Measurements from ENCODE around the gene NAA80. TPM values are rescaled to one million over a fixed set of nuclear protein-coding genes. Genes with fewer than 3 reads are reported as not detected.
A peak's percentile ranks its signal among the peaks of the same experiment; 100 is the strongest.

The NAA80 gene
- polyA plus RNA-seq, 2 of the 4 experiments (the other 2 are of a cell fraction), result 3.1 to 5.3 TPM

DNA sequence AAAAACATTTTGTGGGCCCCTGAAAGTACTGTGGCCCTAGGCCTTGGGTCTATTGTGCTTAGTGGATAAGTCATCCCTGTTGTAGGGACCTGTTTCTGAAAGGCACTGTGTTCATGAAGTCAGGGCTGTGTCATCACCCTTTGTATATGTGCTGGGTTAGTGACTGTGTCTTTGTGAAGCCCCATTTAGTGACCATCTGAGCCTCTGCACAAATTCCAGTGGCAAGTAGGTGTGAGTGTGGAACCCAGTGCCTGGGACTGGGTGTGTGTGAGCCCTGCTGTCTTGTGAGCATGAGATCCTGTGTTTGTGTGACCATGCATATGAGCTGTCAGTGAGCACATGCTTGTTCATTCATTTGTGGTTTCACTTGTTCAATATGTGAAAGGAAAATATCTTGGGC, 5.4 kb upstream of the NAA80 start:
- H3K9me3 ChIP-seq, result no peaks in the 10 kb centered on the region
- ATAC-seq, result no peak
- no peak overlapping the region for H3K27ac ChIP-seq
- TF ChIP-seq FOXS1 (CRISPR knock-in tag; IDR thresholded peaks at IDR 0.05), result no peak
- no peak for TF ChIP-seq SMC3 (IDR thresholded peaks at IDR 0.05)
- TF ChIP-seq BCL3 (IDR thresholded peaks at IDR 0.05), result no peak
- TF ChIP-seq CHD4 (IDR thresholded peaks at IDR 0.05; ENCODE audit: borderline replicate concordance), result no peak
- TF ChIP-seq CHD2 (IDR thresholded peaks at IDR 0.05; ENCODE audit: low read length, partially characterized antibody), result no peak
- TF ChIP-seq, protein P1, sequence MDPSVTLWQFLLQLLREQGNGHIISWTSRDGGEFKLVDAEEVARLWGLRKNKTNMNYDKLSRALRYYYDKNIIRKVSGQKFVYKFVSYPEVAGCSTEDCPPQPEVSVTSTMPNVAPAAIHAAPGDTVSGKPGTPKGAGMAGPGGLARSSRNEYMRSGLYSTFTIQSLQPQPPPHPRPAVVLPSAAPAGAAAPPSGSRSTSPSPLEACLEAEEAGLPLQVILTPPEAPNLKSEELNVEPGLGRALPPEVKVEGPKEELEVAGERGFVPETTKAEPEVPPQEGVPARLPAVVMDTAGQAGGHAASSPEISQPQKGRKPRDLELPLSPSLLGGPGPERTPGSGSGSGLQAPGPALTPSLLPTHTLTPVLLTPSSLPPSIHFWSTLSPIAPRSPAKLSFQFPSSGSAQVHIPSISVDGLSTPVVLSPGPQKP (IDR thresholded peaks at IDR 0.05; ENCODE audit: low read depth, low read length), result no peak
- no peak for TF ChIP-seq RARB (CRISPR knock-in tag; IDR thresholded peaks at IDR 0.05)
- no peak for TF ChIP-seq HEYL (CRISPR knock-in tag; IDR thresholded peaks at IDR 0.05)
- TF ChIP-seq, protein P2, sequence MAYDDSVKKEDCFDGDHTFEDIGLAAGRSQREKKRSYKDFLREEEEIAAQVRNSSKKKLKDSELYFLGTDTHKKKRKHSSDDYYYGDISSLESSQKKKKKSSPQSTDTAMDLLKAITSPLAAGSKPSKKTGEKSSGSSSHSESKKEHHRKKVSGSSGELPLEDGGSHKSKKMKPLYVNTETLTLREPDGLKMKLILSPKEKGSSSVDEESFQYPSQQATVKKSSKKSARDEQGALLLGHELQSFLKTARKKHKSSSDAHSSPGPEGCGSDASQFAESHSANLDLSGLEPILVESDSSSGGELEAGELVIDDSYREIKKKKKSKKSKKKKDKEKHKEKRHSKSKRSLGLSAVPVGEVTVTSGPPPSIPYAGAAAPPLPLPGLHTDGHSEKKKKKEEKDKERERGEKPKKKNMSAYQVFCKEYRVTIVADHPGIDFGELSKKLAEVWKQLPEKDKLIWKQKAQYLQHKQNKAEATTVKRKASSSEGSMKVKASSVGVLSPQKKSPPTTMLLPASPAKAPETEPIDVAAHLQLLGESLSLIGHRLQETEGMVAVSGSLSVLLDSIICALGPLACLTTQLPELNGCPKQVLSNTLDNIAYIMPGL (CRISPR knock-in tag; IDR thresholded peaks at IDR 0.05; ENCODE audit: borderline replicate concordance), result no peak
- TF ChIP-seq CBX8 (IDR thresholded peaks at IDR 0.05), result no peak
- TF ChIP-seq EHMT2 (IDR thresholded peaks at IDR 0.05; ENCODE audit: low read depth), result no peak
- no peak for TF ChIP-seq MYC (IDR thresholded peaks at IDR 0.05; ENCODE audit: borderline replicate concordance, low read length)
- TF ChIP-seq, protein P3, sequence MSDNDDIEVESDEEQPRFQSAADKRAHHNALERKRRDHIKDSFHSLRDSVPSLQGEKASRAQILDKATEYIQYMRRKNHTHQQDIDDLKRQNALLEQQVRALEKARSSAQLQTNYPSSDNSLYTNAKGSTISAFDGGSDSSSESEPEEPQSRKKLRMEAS (IDR thresholded peaks at IDR 0.05), result no peak
- no peak for TF ChIP-seq FOSB (CRISPR knock-in tag; IDR thresholded peaks at IDR 0.05)
- TF ChIP-seq KDM1A (IDR thresholded peaks at IDR 0.05; ENCODE audit: low read depth), result no peak
- TF ChIP-seq RAD21 (conservative IDR thresholded peaks at IDR 0.05 in 1 of 2, IDR thresholded peaks at IDR 0.05 in 1 of 2), result no peak
- no peak for TF ChIP-seq KDM5A (IDR thresholded peaks at IDR 0.05)
- no peak for TF ChIP-seq BHLHE40 (IDR thresholded peaks at IDR 0.05; ENCODE audit: low read depth, low read length)
- FAIRE-seq, result no peak
- CTCF ChIA-PET, result interaction anchor here (0.9 to 2.7 kb wide), 5 partner anchors 11 to 117 kb away, joined by 3 to 14 read pairs (median 4); no protein-coding TSS in a partner anchor
- no peak overlapping the region for H3K4me3 ChIP-seq
- POLR2A ChIA-PET, result no interaction called here
- H3K4me2 ChIP-seq, result no peak overlapping the region
- DNase-seq (ENCODE audit: low read depth in 1 of 2, low spot score in 1 of 2), result no peak
- peaks cover 20% of the 10 kb centered on the region for H3K4me1 ChIP-seq

DNA sequence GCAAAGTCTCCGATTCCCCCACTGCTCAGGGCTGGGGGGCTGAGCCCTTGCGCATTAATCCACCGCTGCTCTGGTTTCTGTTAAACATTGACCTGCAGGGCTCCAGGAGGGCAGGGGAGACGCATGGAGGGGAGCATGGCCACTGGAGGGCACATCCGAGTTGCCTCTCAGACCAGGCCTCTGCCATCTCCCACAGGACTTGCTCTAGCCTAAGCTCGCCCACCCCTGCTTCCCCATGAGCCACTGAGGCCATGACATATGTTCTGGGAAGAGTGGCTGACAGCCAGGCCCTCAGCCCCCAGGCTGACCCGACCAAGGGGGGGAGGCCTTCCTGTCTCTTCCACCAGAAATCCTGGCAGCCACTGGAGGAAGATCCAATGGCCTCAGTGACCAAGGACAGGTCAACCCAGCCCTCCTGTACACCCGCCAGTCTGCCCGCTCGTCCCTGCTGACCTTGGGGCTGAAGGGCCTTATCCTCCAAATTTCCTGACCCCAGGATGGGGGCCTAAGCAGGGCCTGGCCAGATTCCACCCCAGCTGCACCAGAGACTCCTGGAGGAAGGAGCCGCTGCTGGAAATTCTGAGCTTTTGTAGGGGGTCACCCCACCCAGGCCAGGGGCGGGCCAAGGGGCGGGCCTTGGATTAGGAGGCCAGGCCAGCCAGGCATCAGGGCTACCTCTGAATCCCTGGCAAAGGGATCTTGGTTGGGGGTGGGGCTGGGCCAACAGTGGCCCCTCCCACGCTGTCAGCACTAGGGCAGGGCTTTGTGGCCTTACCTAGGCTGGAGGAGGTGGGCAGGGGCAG, 4.0 kb upstream of the NAA80 start, which contains the start of gene HYAL1:
HYAL1 (minus strand) TSS at position 562 of the 803 bp plus-strand sequence. CDS start 618 bp downstream, outside the sequence.
- FAIRE-seq, result no peak

More for the DNA sequence above, 4.0 kb upstream of the NAA80 start, which contains the start of gene HYAL1:
- H3K4me3 ChIP-seq, result no peak within 1 kb of the TSS
- peak within 1 kb of the TSS in 1 of 2 experiments; percentile 69; a peak in 3 of 6 replicates for H3K27ac ChIP-seq
- H3K9me3 ChIP-seq, result no peaks in the 10 kb centered on the region
- ATAC-seq (peak in 1 of 2 experiments; percentile 15; a peak in 2 of 6 replicates), DNase-seq (ENCODE audit: low read depth in 1 of 2, low spot score in 1 of 2) (peak in 1 of 2 experiments; percentile 50)
- POLR2A ChIA-PET, result no interaction called here
- TF ChIP-seq RAD21 (conservative IDR thresholded peaks at IDR 0.05 in 1 of 2, IDR thresholded peaks at IDR 0.05 in 1 of 2) (peak in 1 of 2 experiments; percentile 25; a peak in 2 of 5 replicates), HDAC2 (IDR thresholded peaks at IDR 0.05) (no peak)
- peak within 1 kb of the TSS; percentile 19; the same call in 1 of the 3 replicates for H3K4me2 ChIP-seq
- peaks cover 23% of the 10 kb centered on the region for H3K4me1 ChIP-seq
- CTCF ChIA-PET, result interaction anchor here (2.0 to 2.7 kb wide), 2 partner anchors 16 to 21 kb away, joined by 7 to 14 read pairs; no protein-coding TSS in a partner anchor
- WGBS (ENCODE audit: missing lambda C conversion rate), result 41% methylated on average over 6 of the region's 14 CpGs

Measured in A549 (cell line).